ENCODE results near the gene SLC38A9. TPM values are rescaled to one million over a fixed set of nuclear protein-coding genes. Genes with fewer than 3 reads are reported as not detected.

SLC38A9 gene
- total RNA-seq, 1 experiment from 2014 or later = 33.7 TPM

DNA sequence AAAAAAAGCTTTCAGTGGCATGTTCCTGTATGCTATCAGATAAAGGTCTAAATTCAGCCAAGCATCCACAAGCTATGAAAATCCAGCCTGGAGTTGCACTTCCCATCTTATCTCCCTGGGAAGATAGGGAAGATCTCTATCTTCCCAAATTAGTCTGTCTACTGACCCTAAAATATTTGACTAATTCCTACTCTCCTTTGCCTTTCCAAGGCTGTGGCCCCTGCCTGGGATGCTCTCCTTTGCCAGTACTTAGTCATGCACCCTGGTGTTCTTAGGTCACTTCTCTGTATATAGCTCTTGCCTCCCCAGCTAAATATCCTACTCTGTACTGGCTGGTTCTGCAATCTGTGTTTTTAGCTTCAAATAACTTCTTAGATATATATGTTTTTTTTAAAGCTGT is 133.4 kb downstream of the SLC38A9 start:
- no peaks in the 10 kb centered on the region for H3K27me3 ChIP-seq
- no peak for DNase-seq
- no peaks in the 10 kb centered on the region for H3K9me3 ChIP-seq (replicated peaks)
- H3K36me3 ChIP-seq = no peaks in the 10 kb centered on the region
- no peak overlapping the region for H3K4me3 ChIP-seq
- peaks cover 33% of the 10 kb centered on the region for H3K4me1 ChIP-seq
- H3K27ac ChIP-seq = no peak overlapping the region

DNA sequence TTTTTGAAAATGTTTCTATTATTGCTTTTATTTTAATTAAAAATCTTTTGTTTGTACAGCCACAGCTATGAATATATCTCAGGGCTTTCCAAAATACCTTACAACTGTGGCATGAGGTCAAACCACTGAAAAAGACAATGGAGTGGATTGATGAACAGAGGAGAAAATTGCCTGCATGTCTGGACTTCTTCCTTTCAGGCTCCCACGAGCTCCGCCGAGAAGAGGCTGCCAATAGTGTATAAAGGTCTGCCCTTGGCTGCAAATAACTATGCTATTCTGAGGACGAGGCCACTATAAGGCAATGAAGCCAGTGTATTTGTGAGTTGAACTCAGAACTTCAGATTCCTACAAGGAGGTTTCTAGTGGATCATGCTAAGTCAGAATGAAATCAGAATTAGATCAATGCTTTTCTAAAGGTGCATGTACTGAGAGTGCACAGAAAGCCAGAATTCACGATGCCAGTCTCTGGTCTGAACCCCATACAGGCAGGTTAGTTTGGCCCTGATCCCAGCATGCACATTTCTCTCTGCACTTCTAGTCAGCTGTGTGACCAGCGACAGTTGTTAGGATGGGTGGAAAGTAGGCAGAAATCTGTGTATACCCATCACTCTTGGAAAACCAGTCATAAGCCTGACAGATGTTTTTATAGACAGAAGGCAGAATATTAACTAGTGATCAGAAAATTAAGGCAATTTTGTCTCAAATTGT is 134.6 kb downstream of the SLC38A9 start:
- H3K27me3 ChIP-seq = no peaks in the 10 kb centered on the region
- H3K4me3 ChIP-seq = no peak overlapping the region
- H3K27ac ChIP-seq = peak overlapping the region; percentile 34
- DNase-seq = peak; percentile 45 to 66
- H3K4me1 ChIP-seq = peaks cover 23% of the 10 kb centered on the region
- no peaks in the 10 kb centered on the region for H3K9me3 ChIP-seq (replicated peaks)
- H3K36me3 ChIP-seq = no peaks in the 10 kb centered on the region

DNA sequence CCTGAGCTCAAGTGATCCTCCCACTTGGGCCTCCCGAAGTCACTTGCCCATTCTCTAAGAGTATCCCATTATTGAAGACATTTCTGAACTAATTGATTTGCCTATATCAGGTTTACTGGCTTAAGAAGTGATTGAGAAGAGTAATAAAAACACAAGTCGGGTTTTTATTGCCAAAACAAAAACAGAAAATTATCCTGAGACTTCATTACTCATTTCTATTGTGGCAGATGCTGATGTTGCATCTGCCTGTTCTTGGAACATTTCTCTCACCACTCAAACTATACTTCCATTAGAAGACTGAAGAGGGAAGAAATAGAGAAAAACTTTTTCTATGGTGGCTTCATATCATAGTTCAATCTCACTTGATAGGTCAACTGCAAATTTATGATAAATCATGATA is 135.5 kb downstream of the SLC38A9 start:
- Histone ChIP-seq H3K9me3 (replicated peaks) (no peaks in the 10 kb centered on the region), H3K27me3 (no peaks in the 10 kb centered on the region), H3K27ac (peak overlapping the region; percentile 34), H3K4me3 (no peak overlapping the region), H3K36me3 (no peaks in the 10 kb centered on the region), H3K4me1 (peaks cover 17% of the 10 kb centered on the region)
- DNase-seq = no peak

Other genes with a start within 250 kb of the SLC38A9 start
- gene PLPP1, start 177.4 kb downstream of the SLC38A9 start, total RNA-seq (2014; rRNA removed; shearing (Covaris generic)) = 31.3 and 35.1 TPM in 2 replicates
- not detected in 2 replicates for gene DDX4, start 25.7 kb upstream of the SLC38A9 start, total RNA-seq (2014; rRNA removed; shearing (Covaris generic))
- gene IL31RA, start 139.0 kb upstream of the SLC38A9 start, total RNA-seq (2014; rRNA removed; shearing (Covaris generic)) = 0.18 TPM in 1 of 2 replicates, not detected in the other

All from SJCRH30 (cell line).